Activated CD4-positive, alpha-beta memory T cell treated with anti-CD3 and anti-CD28 coated beads for 36 hours (primary cell): ENCODE measurements around the gene MYO1E. TPM values are rescaled to one million over a fixed set of nuclear protein-coding genes. Genes with fewer than 3 reads are reported as not detected.

Experiments
- CTCF ChIA-PET: fragments of 350-600 bp; sonication (Branson Sonifier 250); formaldehyde crosslinking; loops from one replicate; lab custom pipeline; 2021; ENCODE audit warnings: antibody characterized with exemption, inconsistent platforms; lab: Charles Lee
- POLR2A ChIA-PET: fragments of 350-600 bp; sonication (Branson Sonifier 250); formaldehyde crosslinking; loops from one replicate; lab custom pipeline; 2021; ENCODE audit warnings: antibody characterized with exemption; lab: Charles Lee
- DNase-seq: peaks from one replicate; pipeline ENCODE4 v3.0.0-alpha.2; 2020
- H3K27ac Mint-ChIP-seq: one replicate; pipeline ENCODE4 v1.8.0; 2021; ENCODE audit warnings: mixed read lengths
- H3K27me3 Mint-ChIP-seq: one replicate; pipeline ENCODE4 v1.8.0; 2021; ENCODE audit warnings: mixed read lengths
- H3K36me3 Mint-ChIP-seq: one replicate; pipeline ENCODE4 v1.8.0; 2021; ENCODE audit warnings: mixed read lengths
- H3K4me1 Mint-ChIP-seq: one replicate; pipeline ENCODE4 v1.8.0; 2021; ENCODE audit warnings: low read depth, mixed read lengths
- H3K4me3 Mint-ChIP-seq: one replicate; pipeline ENCODE4 v1.8.0; 2021; ENCODE audit warnings: mild to moderate bottlenecking, mixed read lengths
- H3K9me3 Mint-ChIP-seq: one replicate; pipeline ENCODE4 v1.8.0; 2021; ENCODE audit warnings: mixed read lengths
- intact Hi-C: fragments of 100-400 bp; cut with micrococcal nuclease; formaldehyde crosslinking; loops from one replicate; pipeline ENCODE4 v1.15.1; 2023
- total RNA-seq, 2 experiments: library from RNA; stranded (reverse); gene quantifications; one replicate each; pipeline ENCODE4 v1.2.3, GENCODE V29; 2021

The MYO1E gene
- total RNA-seq, 2 experiments from 2014 or later: 5.1 to 5.8 TPM

DNA sequence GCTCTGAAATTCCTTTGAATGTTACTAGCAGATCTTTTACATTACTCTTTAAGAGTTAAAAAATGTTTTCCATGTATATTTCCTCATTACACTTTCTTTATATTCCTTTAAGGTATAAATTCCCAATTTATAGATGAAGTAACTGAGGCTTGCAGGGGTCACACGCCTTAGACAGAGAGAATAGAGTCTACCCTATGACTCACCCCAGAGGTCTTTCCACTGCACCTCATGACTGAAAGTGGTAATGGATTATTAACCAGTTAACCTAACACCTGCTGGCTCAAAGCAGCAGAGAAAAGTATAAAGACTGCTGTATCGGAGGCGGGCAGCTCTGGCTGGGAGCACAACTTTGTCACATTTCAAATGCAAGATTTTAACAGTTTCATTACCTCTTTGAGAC is 128.3 kb downstream of the MYO1E start:
- no peaks in the 10 kb centered on the region for H3K9me3 Mint-ChIP-seq
- H3K27ac Mint-ChIP-seq: no peak overlapping the region
- no peaks in the 10 kb centered on the region for H3K36me3 Mint-ChIP-seq
- H3K27me3 Mint-ChIP-seq: peaks cover 2% of the 10 kb centered on the region
- ChIA-PET POLR2A (no interaction called here), CTCF (interaction anchor here (1.7 to 3.7 kb wide), 2 partner anchors 11 to 249 kb away, joined by 4 to 27 read pairs; no protein-coding TSS in a partner anchor)
- H3K4me1 Mint-ChIP-seq: no peaks in the 10 kb centered on the region
- no peak for DNase-seq
- intact Hi-C loops: no loop called here
- no peak overlapping the region for H3K4me3 Mint-ChIP-seq

DNA sequence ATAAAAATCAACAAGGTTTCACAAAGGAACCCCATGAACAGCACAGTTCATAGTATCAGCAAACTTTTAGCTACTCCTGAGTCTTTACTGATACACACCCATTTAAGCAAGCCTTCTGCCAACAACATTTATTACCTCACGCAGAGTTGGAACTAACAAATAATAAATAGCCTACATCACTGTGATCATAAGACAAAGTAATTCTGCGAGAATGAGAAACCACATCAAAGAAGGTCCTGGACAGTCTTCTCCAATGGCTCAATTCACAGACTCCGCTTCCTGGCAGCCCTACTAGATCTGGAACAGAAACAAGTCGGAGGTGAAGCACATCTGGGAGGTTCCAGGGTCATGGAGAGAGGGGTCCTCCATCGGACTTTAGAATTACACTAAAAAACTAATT is 129.0 kb downstream of the MYO1E start:
- no peaks in the 10 kb centered on the region for H3K9me3 Mint-ChIP-seq
- intact Hi-C loops: no loop called here
- H3K36me3 Mint-ChIP-seq: no peaks in the 10 kb centered on the region
- H3K27ac Mint-ChIP-seq: no peak overlapping the region
- POLR2A ChIA-PET: no interaction called here
- H3K4me3 Mint-ChIP-seq: no peak overlapping the region
- H3K4me1 Mint-ChIP-seq: no peaks in the 10 kb centered on the region
- no peak for DNase-seq
- H3K27me3 Mint-ChIP-seq: peaks cover 2% of the 10 kb centered on the region
- CTCF ChIA-PET: no interaction called here

- no peak for DNase-seq
- no peaks in the 10 kb centered on the region for H3K4me1 Mint-ChIP-seq
- H3K9me3 Mint-ChIP-seq: no peaks in the 10 kb centered on the region
- intact Hi-C loops: no loop called here
- ChIA-PET CTCF (interaction anchor here (1.3 kb wide), 1 partner anchor 286 kb away, joined by 4 read pairs; no protein-coding TSS in a partner anchor), POLR2A (no interaction called here)
- no peaks in the 10 kb centered on the region for H3K36me3 Mint-ChIP-seq
- H3K4me3 Mint-ChIP-seq: no peak overlapping the region
- peaks cover 2% of the 10 kb centered on the region for H3K27me3 Mint-ChIP-seq
- no peak overlapping the region for H3K27ac Mint-ChIP-seq
Measured at GRCh38 chr15:59242649-59243048, 130.0 kb downstream of the MYO1E start.

GRCh38 chr15:59240036-59240435 is 132.6 kb downstream of the MYO1E start:
- CTCF ChIA-PET: no interaction called here
- Mint-ChIP-seq H3K27ac (no peak overlapping the region), H3K4me1 (no peaks in the 10 kb centered on the region), H3K4me3 (no peak overlapping the region), H3K36me3 (no peaks in the 10 kb centered on the region), H3K9me3 (no peaks in the 10 kb centered on the region), H3K27me3 (peaks cover 2% of the 10 kb centered on the region)
- no peak for DNase-seq
- POLR2A ChIA-PET: no interaction called here
- intact Hi-C loops: no loop called here

DNA sequence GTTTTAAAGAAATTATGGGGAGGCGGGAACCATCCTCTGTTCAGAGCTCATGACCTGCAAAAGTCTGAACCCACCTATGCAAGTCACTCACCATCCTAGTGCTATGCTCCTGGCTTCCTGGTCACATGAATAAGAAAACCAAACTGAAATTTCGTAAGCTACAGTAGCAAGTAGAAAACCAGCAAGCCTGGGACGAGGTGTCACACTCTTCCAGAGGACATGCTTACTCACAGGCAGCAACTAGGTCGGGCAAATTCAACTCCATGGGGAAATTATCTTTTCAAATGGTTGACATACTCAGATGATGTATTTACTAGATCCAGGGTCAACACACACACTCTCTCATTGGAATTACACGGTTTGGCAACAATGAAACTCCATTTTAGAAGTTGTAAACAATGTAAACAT is 134.7 kb downstream of the MYO1E start:
- H3K36me3 Mint-ChIP-seq: no peaks in the 10 kb centered on the region
- H3K9me3 Mint-ChIP-seq: no peaks in the 10 kb centered on the region
- no peaks in the 10 kb centered on the region for H3K4me1 Mint-ChIP-seq
- no peak overlapping the region for H3K27ac Mint-ChIP-seq
- ChIA-PET CTCF (no interaction called here), POLR2A (no interaction called here)
- DNase-seq: no peak
- H3K4me3 Mint-ChIP-seq: no peak overlapping the region
- intact Hi-C loops: no loop called here
- peaks cover 2% of the 10 kb centered on the region for H3K27me3 Mint-ChIP-seq

DNA sequence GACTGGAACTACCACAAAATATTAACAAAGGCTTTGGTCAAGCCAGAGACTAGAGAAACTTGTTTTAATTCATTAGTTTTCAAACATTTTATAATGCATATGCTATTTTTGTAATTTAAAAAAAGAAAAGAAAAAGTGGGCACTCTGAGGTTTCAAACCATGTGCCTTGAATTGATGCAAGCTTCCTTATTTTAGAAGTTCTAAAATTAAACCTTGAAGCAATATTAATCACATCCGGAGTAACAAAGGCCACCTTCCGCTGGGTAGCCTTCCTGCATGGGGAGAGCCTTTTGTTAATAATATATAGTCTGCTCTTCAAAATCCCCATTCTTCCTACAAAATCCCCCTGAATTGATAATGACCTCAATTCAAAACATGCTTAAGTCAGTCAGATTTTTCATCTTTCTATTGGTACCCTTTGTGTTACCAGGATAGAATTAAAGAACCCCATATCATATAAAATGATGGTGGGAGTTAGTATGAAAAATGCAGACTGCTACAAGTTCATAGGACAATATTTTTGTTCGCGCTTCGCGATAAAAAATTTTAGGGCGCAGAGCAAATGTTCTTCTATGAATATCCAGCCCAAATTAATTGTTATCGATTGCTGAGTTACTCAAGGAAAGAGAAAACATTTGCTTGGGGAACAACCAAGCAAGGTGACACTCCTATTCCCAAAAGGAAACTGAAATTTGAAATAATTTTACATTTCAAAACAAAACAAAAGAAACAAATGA is 135.4 kb downstream of the MYO1E start:
- Mint-ChIP-seq H3K27me3 (peaks cover 2% of the 10 kb centered on the region), H3K27ac (no peak overlapping the region), H3K9me3 (no peaks in the 10 kb centered on the region), H3K4me1 (no peaks in the 10 kb centered on the region), H3K4me3 (no peak overlapping the region), H3K36me3 (no peaks in the 10 kb centered on the region)
- no peak for DNase-seq
- intact Hi-C loops: no loop called here
- ChIA-PET POLR2A (no interaction called here), CTCF (no interaction called here)

DNA sequence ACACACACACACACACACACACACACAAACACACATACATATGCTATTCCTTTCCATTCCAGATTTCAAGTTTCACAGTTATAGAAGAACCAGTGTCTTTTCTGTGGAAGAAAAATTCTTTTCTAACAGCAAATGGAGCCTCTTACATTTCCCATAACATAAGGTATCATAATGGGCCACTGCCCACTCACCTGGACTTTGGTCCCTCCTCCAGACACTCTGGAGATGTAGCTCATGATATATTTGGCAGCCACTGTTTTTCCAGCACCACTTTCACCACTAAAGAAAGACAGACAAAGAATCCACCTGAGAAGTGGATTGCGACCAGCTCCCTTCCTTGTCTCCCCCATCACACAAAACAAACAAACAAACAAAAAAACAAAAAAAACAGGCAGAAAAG is 136.3 kb downstream of the MYO1E start:
- no peaks in the 10 kb centered on the region for H3K36me3 Mint-ChIP-seq
- H3K4me1 Mint-ChIP-seq: no peaks in the 10 kb centered on the region
- no peak overlapping the region for H3K27ac Mint-ChIP-seq
- ChIA-PET POLR2A (no interaction called here), CTCF (interaction anchor here (0.8 kb wide), 1 partner anchor 154 kb away, joined by 3 read pairs; no protein-coding TSS in a partner anchor)
- H3K9me3 Mint-ChIP-seq: no peaks in the 10 kb centered on the region
- no peak for DNase-seq
- intact Hi-C loops: no loop called here
- H3K27me3 Mint-ChIP-seq: peaks cover 2% of the 10 kb centered on the region
- H3K4me3 Mint-ChIP-seq: no peak overlapping the region

DNA sequence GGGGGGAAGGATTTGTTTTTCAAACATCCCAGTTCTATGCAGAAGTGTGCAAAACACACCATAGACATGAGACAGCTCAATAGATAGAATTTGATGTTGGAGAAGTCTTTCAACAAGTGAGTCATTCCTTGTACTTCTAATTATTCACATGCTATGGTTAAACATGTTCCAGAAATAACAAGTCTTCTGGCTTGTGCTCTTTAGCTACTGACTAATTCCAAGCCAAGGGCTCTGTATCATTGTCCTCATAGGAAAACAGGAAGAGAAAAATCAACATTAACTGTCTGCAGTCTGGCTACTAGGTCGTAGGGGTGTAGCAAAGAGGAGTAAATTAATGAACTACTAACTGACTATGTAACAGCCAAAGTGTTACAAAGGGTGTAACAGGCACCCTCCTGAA is 140.2 kb downstream of the MYO1E start:
- no peaks in the 10 kb centered on the region for H3K36me3 Mint-ChIP-seq
- H3K4me1 Mint-ChIP-seq: no peaks in the 10 kb centered on the region
- no peaks in the 10 kb centered on the region for H3K27me3 Mint-ChIP-seq
- intact Hi-C loops: no loop called here
- no peak overlapping the region for H3K27ac Mint-ChIP-seq
- no peak overlapping the region for H3K4me3 Mint-ChIP-seq
- POLR2A ChIA-PET: no interaction called here
- CTCF ChIA-PET: interaction anchor here (0.7 kb wide), 1 partner anchor 174 kb away, joined by 3 read pairs; no protein-coding TSS in a partner anchor
- H3K9me3 Mint-ChIP-seq: no peaks in the 10 kb centered on the region
- no peak for DNase-seq

DNA sequence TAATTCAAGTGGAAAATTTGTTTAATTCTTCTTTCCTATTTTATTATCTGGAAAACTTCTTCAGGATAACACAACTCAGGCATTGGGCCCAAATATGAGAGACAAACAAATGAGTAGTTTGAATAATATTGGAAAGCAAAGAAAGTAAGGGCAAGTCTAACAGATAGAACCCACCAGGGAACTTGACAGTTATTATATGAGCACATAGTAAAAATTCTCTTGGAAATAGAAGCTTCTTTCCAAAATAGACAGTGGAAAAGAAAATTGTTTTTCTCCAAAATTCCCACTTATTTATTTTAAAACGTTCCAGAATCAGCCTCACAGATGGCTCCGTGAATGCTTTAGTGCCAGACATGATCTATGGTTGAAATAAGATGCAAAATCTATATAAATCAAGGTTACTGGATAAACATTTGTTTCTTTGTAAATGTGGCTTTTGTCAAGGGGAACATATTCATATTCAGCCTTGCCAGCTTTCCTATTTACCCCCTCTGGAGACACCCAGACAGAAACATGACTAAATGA is 142.1 kb downstream of the MYO1E start:
- Mint-ChIP-seq H3K27me3 (peaks cover 3% of the 10 kb centered on the region), H3K4me1 (no peaks in the 10 kb centered on the region), H3K36me3 (no peaks in the 10 kb centered on the region), H3K4me3 (no peak overlapping the region), H3K27ac (no peak overlapping the region), H3K9me3 (no peaks in the 10 kb centered on the region)
- intact Hi-C loops: no loop called here
- ChIA-PET CTCF (no interaction called here), POLR2A (no interaction called here)
- no peak for DNase-seq

DNA sequence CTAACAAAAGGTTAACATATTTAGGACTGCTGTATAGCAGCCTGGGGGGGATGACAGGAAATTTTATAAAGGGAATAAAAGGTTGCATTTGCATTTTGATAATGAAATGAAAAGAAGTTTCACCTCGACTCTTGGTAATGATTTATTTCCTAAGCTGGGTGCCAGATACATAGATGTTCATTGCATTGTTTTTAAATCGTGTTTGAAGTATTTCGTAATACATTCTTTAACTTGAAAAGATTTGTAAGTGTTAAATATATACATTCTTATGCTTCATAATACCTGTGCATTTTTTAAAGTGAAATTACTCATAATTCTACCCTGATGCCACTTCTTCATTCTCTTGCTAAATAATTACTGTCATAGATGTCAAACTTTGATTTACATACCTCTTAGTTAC is 143.2 kb downstream of the MYO1E start:
- ChIA-PET CTCF (interaction anchor here (0.6 kb wide), 2 partner anchors 245 to 548 kb away, joined by 3 to 4 read pairs; no protein-coding TSS in a partner anchor), POLR2A (no interaction called here)
- no peaks in the 10 kb centered on the region for H3K9me3 Mint-ChIP-seq
- no peak for DNase-seq
- H3K36me3 Mint-ChIP-seq: no peaks in the 10 kb centered on the region
- intact Hi-C loops: no loop called here
- H3K4me1 Mint-ChIP-seq: no peaks in the 10 kb centered on the region
- no peak overlapping the region for H3K4me3 Mint-ChIP-seq
- H3K27ac Mint-ChIP-seq: no peak overlapping the region
- peaks cover 7% of the 10 kb centered on the region for H3K27me3 Mint-ChIP-seq

DNA sequence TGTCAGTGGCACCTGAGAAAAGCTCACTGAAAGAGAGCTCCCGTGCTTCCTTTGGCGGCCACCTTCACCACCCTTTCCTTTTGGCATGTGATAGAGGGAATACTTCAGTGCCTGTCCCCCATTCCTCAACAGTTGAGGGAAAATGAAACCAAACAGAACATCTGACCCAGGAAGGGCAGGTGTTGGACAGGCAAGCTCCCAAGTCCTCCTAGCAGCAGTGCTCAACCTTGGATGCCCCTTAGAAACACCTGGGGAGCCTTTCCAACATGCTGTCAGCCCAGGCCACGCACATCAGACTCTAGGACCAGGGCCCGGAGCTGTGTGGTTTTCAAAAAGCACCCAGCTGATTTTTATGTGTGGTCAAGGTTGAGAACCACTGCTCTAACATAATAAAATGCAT is 143.7 kb downstream of the MYO1E start:
- POLR2A ChIA-PET: no interaction called here
- Mint-ChIP-seq H3K9me3 (no peaks in the 10 kb centered on the region), H3K36me3 (no peaks in the 10 kb centered on the region), H3K27me3 (peaks cover 7% of the 10 kb centered on the region), H3K4me1 (no peaks in the 10 kb centered on the region), H3K27ac (no peak overlapping the region), H3K4me3 (no peak overlapping the region)
- DNase-seq: no peak
- intact Hi-C loops: no loop called here
- CTCF ChIA-PET: interaction anchor here (0.6 kb wide), 1 partner anchor 246 kb away, joined by 3 read pairs; no protein-coding TSS in a partner anchor

DNA sequence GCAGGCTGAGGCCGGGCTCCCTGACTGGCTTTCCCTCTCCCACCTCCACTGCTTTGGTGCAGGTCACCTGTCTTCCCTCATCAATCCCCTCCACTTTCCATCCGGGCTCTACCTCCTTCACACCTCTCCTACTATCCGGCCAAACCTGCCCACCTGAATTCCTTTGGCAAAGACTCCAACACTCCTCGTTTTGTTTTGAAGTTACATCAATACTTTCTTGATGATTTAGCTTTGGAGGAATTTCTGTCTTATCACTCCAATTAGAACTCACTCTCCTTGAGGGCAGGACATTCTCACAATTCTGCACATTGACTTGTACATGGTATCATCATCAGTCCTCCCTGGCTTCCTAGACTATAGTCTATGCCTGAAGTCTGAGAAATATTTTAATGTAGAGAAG is 145.7 kb downstream of the MYO1E start:
- H3K9me3 Mint-ChIP-seq: no peaks in the 10 kb centered on the region

GRCh38 chr15:59224474-59224873 is 148.2 kb downstream of the MYO1E start:
- Mint-ChIP-seq H3K9me3 (no peaks in the 10 kb centered on the region), H3K27ac (no peak overlapping the region), H3K27me3 (peaks cover 7% of the 10 kb centered on the region), H3K4me3 (no peak overlapping the region), H3K4me1 (peaks cover 2% of the 10 kb centered on the region), H3K36me3 (no peaks in the 10 kb centered on the region)
- ChIA-PET POLR2A (no interaction called here), CTCF (no interaction called here)
- intact Hi-C loops: no loop called here
- no peak for DNase-seq

More for the DNA sequence above, 145.7 kb downstream of the MYO1E start:
- Mint-ChIP-seq H3K27me3 (peaks cover 7% of the 10 kb centered on the region), H3K27ac (no peak overlapping the region), H3K36me3 (no peaks in the 10 kb centered on the region), H3K4me1 (no peaks in the 10 kb centered on the region), H3K4me3 (no peak overlapping the region)
- DNase-seq: no peak
- ChIA-PET POLR2A (no interaction called here), CTCF (interaction anchor here (0.6 kb wide), 1 partner anchor 334 kb away, joined by 3 read pairs; no protein-coding TSS in a partner anchor)
- intact Hi-C loops: no loop called here
